ENCODE measurements around the gene RPS24. TPM values are rescaled to one million over a fixed set of nuclear protein-coding genes. Genes with fewer than 3 reads are reported as not detected.
A peak's percentile ranks its signal among the peaks of the same experiment; 100 is the strongest.

The RPS24 gene
- polyA plus RNA-seq, 1 donor from 2014 or later, result 1,078 TPM

- Mint-ChIP-seq H3K4me1 (no peaks in the 10 kb centered on the region), H3K27me3 (peaks cover 3% of the 10 kb centered on the region), H3K4me3 (no peak overlapping the region), H3K27ac (no peak overlapping the region), H3K36me3 (peaks cover 2% of the 10 kb centered on the region), H3K9me3 (peaks cover 2 to 7% (median 4%) of the 10 kb centered on the region in 3 donors)
These were observed 45.1 kb downstream of the RPS24 start for GRCh38 chr10:78078539-78079330.

GRCh38 chr10:78079411-78079810 is 45.7 kb downstream of the RPS24 start:
- Mint-ChIP-seq H3K36me3 (no peaks in the 10 kb centered on the region), H3K4me3 (no peak overlapping the region), H3K27me3 (peaks cover 3% of the 10 kb centered on the region), H3K9me3 (peaks cover under 1 to 5% (median 2%) of the 10 kb centered on the region in 3 donors), H3K27ac (no peak overlapping the region), H3K4me1 (no peaks in the 10 kb centered on the region)

GRCh38 chr10:78081292-78081691 is 47.6 kb downstream of the RPS24 start:
- no peak overlapping the region for H3K4me3 Mint-ChIP-seq
- H3K9me3 Mint-ChIP-seq, result peaks cover 0 to 2% (median 0%) of the 10 kb centered on the region in 3 donors
- H3K4me1 Mint-ChIP-seq, result no peaks in the 10 kb centered on the region
- no peaks in the 10 kb centered on the region for H3K36me3 Mint-ChIP-seq
- H3K27ac Mint-ChIP-seq, result no peak overlapping the region
- peaks cover 10% of the 10 kb centered on the region for H3K27me3 Mint-ChIP-seq

DNA sequence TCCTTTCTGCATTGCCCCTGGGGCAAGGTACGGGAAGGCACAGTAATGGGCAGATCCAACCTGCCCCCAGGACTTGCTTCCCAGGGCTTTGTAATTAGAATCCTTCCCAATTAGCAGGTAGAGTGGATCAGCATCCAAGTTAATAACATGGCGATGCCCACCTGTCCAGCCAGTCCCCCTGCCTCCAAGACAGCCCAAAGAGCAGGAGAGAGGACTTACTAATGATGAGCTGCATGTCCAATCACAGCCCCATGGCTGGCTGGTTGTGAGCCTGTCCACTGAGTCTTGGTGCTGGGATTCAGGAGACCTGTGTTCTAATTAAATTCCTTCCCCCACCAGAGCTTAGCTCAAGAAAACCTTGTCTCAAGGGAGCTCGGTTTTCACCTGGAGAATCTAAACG is 49.0 kb downstream of the RPS24 start:
- peak overlapping the region in 1 of 3 donors; percentile 35 for H3K27ac Mint-ChIP-seq
- H3K4me3 Mint-ChIP-seq, result no peak overlapping the region
- H3K4me1 Mint-ChIP-seq, result no peaks in the 10 kb centered on the region
- peaks cover 10% of the 10 kb centered on the region for H3K27me3 Mint-ChIP-seq
- no peaks in the 10 kb centered on the region for H3K36me3 Mint-ChIP-seq
- peaks cover 0 to 2% (median 0%) of the 10 kb centered on the region in 3 donors for H3K9me3 Mint-ChIP-seq

Other genes with a start within 250 kb of the RPS24 start
- gene DLG5, start 107.1 kb upstream of the RPS24 start, polyA plus RNA-seq, result 0.10 TPM
- 6.5 TPM for gene POLR3A, start 4.3 kb upstream of the RPS24 start, polyA plus RNA-seq